Stomach (tissue), 4 donors: ENCODE results near the gene SLC18A2.

Experiments used
- EP300 ChIP-seq: sonication (generic); formaldehyde crosslinking; IDR thresholded peaks from one replicate; pipeline ENCODE4 v1.6.1; 2017; ENCODE audit warnings: antibody characterized with exemption
- POLR2A ChIP-seq, 4 donors: fragments of 450-650 bp; IDR thresholded peaks; one replicate each; pipeline ENCODE4 v1.6.1; 2016; ENCODE audit warnings: antibody characterized with exemption in 4 of 4, control low read depth in 2 of 4, mild to moderate bottlenecking in 1 of 4, moderate library complexity in 1 of 4
- POLR2AphosphoS5 ChIP-seq, 3 donors: sonication (generic); formaldehyde crosslinking; IDR thresholded peaks; one replicate each; pipeline ENCODE4 v1.6.1; 2016; ENCODE audit warnings: antibody characterized with exemption in 3 of 3
- TF ChIP-seq, protein P1 (sequence below), 7 experiments: fragments of 450-650 bp in 4 of 7; fragments of 200-600 bp in 3 of 7; sonication (generic) in 3 of 7; IDR thresholded peaks; one replicate each; pipeline ENCODE4 v1.5.1; 2016 to 2019; ENCODE audit warnings: antibody characterized with exemption in 7 of 7, control low read depth in 2 of 7, mild to moderate bottlenecking in 1 of 7

DNA sequence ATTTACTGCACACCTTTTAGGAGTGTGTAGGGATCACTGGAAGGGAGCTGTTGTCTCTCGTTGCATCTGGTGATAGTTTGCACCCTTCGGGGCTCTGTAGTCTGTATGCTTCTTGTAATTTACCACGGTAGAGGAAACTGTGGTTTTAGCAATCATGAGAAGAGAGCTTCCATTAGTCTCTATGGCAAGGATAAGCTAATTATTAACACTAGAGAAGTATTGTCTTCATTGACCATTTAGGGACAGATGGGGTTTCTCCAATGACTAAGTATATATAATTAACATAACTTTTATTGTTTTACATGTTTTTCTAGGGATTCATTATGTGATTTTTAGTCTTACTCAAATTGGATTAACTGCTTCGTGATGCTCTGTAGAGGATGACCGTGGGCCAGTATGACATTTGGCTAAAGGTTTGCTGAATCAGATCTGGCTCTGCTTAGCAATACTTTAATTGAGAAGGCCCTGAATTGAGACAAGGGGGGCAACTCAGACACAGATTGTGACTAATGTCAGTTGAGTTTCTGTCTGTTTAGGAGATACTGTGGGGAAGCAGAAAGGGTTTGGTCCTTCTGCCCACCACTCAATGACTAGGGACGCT is 8.7 kb downstream of the SLC18A2 start:
- TF ChIP-seq POLR2AphosphoS5 (IDR thresholded peaks at IDR 0.05) (no peak), POLR2A (IDR thresholded peaks at IDR 0.05) (no peak), EP300 (no peak)
- TF ChIP-seq, protein P1, sequence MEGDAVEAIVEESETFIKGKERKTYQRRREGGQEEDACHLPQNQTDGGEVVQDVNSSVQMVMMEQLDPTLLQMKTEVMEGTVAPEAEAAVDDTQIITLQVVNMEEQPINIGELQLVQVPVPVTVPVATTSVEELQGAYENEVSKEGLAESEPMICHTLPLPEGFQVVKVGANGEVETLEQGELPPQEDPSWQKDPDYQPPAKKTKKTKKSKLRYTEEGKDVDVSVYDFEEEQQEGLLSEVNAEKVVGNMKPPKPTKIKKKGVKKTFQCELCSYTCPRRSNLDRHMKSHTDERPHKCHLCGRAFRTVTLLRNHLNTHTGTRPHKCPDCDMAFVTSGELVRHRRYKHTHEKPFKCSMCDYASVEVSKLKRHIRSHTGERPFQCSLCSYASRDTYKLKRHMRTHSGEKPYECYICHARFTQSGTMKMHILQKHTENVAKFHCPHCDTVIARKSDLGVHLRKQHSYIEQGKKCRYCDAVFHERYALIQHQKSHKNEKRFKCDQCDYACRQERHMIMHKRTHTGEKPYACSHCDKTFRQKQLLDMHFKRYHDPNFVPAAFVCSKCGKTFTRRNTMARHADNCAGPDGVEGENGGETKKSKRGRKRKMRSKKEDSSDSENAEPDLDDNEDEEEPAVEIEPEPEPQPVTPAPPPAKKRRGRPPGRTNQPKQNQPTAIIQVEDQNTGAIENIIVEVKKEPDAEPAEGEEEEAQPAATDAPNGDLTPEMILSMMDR (IDR thresholded peaks at IDR 0.05) = no peak
